DLD1 (cell line): Measurements from ENCODE around the gene CHD9NB.
"Not testable (repeated sequence)": the region's sequence is repeated elsewhere in the genome, so short reads cannot be mapped to it uniquely, and the experiment has no call there.

ENCODE experiments used
- in situ Hi-C: cut with HindIII; loops from 2 replicates; pipeline ENCODE4 v1.10.0; 2017; ENCODE audit warnings: low sequenced_read_pairs

Gene CHD9NB

GRCh38 chr16:53084141-53084541 is 31.4 kb upstream of the CHD9NB start:
- in situ Hi-C loops = no loop called here

GRCh38 chr16:53083119-53083518 is 30.4 kb upstream of the CHD9NB start:
- in situ Hi-C loops = no loop called here

- in situ Hi-C loops = no loop called here
Measured at GRCh38 chr16:53082509-53082908, 29.8 kb upstream of the CHD9NB start.

- in situ Hi-C loops = no loop called here
Measured at GRCh38 chr16:53081686-53082407, 29.1 kb upstream of the CHD9NB start.

- in situ Hi-C loops = no loop called here
Measured at GRCh38 chr16:53081032-53081424, 28.3 kb upstream of the CHD9NB start.

GRCh38 chr16:53080345-53081031 is 27.8 kb upstream of the CHD9NB start:
- in situ Hi-C loops = no loop called here

GRCh38 chr16:53078765-53079485 is 26.2 kb upstream of the CHD9NB start:
- in situ Hi-C loops = no loop called here

- in situ Hi-C loops = no loop called here
Measured at GRCh38 chr16:53078247-53078646, 25.6 kb upstream of the CHD9NB start.

GRCh38 chr16:53075461-53075860 is 22.8 kb upstream of the CHD9NB start:
- in situ Hi-C loops = not testable (repeated sequence)

- in situ Hi-C loops = not testable (repeated sequence)
Measured at GRCh38 chr16:53074296-53074695, 21.6 kb upstream of the CHD9NB start.

- in situ Hi-C loops = no loop called here
Measured at GRCh38 chr16:53073022-53073421, 20.3 kb upstream of the CHD9NB start.

- in situ Hi-C loops = no loop called here
Measured at GRCh38 chr16:53071748-53072301, 19.1 kb upstream of the CHD9NB start.

- in situ Hi-C loops = no loop called here
Measured at GRCh38 chr16:53069772-53070171, 17.1 kb upstream of the CHD9NB start.

GRCh38 chr16:53068423-53068833 is 15.7 kb upstream of the CHD9NB start:
- in situ Hi-C loops = no loop called here

- in situ Hi-C loops = no loop called here
Measured at GRCh38 chr16:53067675-53068074, 15.0 kb upstream of the CHD9NB start.

GRCh38 chr16:53065461-53066061 is 12.9 kb upstream of the CHD9NB start:
- in situ Hi-C loops = no loop called here

GRCh38 chr16:53064081-53064578 is 11.4 kb upstream of the CHD9NB start:
- in situ Hi-C loops = no loop called here

GRCh38 chr16:53061701-53062159 is 9.0 kb upstream of the CHD9NB start:
- in situ Hi-C loops = no loop called here

- in situ Hi-C loops = no loop called here
Measured at GRCh38 chr16:53061256-53061655, 8.6 kb upstream of the CHD9NB start.

- in situ Hi-C loops = no loop called here
Measured at GRCh38 chr16:53059672-53060071, 7.0 kb upstream of the CHD9NB start.

- in situ Hi-C loops = no loop called here
Measured at GRCh38 chr16:53058882-53059281, 6.2 kb upstream of the CHD9NB start.
